CD1c-positive myeloid dendritic cell (primary cell): Measurements from ENCODE around the gene WHRN.

ENCODE experiments used
- DNase-seq: peaks from one replicate; pipeline ENCODE4 v3.0.0-alpha.2; 2016; ENCODE audit errors: extremely low spot score

WHRN gene

DNA sequence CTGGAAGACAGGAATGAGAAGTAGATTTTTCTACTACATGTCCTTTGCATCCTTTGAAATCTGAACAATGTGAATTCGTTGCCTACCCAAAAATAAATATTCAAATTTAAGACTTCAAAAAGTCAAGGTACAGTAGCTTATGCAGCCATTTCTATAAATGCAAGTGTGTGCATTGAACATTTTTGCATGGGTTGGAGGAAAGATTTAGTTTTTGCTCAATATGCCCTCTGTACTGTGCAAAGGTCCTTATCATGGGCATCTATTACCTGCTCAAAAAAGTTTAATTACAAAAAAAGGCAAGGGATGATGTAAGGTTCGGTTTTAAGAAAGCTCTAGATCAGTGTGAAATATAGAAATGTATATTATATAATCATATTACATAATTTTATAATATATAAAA lies 140.1 kb downstream of the WHRN start:
- no peak for DNase-seq

GRCh38 chr9:114364134-114365041 lies 140.9 kb downstream of the WHRN start:
- peak; percentile 73 for DNase-seq

DNA sequence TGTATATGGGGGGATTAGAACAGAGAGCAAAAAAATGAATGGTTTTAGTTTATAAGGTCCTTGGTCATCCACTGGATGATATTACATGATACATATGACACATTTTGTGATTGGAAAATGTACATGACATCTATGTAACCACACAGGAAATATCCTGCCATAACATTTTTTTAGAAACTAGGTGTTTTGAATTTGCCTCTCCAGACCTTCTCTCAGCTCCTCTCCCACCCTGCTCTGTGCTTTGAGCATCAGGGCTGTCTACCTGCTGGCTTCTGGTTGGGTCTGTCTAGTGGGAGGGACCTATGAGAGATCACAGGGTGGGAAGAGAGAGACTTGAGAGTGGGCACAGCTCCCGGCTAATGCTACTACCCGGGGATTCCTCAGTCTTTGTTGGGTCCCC lies 141.8 kb downstream of the WHRN start:
- DNase-seq, result no peak

DNA sequence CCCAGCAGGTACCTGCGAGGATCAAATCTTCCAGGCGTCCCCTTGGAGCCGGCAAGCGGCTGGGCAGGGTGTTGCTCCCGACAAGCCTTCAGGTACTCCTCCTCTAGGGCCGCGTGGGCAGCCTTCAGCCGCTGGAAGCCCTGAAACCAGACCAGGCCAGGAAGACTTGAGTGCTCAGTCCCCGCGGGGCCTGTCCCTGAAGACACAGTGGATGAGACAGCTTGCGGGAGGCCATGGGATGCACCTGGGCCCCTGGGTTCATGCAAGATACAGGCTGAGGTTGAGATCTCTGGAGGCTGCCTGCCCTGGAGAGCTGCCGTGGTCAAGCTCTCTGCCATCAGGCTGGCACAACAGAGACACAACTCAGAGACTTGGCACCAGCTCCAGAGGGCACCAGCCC lies 142.9 kb downstream of the WHRN start:
- DNase-seq, result no peak

GRCh38 chr9:114361542-114361941 lies 143.7 kb downstream of the WHRN start:
- no peak for DNase-seq

- DNase-seq, result no peak
These were observed 145.5 kb downstream of the WHRN start for GRCh38 chr9:114359801-114360200.

GRCh38 chr9:114357911-114358328 lies 147.4 kb downstream of the WHRN start:
- DNase-seq, result no peak

DNA sequence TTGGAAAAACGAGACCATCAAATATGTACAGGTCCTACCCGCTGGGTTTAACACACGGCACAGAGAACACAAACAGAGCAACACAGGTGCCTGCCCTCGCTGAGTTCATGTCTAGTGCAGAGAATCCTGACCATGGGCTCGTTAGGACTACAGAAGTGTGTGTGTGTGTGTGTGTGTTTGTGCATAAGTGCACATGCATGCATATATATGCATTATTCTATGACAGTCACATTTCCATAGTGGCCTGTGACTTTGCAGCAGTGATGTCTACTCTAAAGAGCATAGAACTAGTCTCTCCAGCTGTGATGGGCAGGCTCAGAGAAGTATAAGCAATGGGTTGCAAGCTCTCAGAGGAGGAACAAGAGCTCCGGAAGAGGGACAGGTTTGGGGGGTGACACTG lies 147.9 kb downstream of the WHRN start:
- DNase-seq, result no peak

- no peak for DNase-seq
These were observed 148.5 kb downstream of the WHRN start for GRCh38 chr9:114356792-114357191.

DNA sequence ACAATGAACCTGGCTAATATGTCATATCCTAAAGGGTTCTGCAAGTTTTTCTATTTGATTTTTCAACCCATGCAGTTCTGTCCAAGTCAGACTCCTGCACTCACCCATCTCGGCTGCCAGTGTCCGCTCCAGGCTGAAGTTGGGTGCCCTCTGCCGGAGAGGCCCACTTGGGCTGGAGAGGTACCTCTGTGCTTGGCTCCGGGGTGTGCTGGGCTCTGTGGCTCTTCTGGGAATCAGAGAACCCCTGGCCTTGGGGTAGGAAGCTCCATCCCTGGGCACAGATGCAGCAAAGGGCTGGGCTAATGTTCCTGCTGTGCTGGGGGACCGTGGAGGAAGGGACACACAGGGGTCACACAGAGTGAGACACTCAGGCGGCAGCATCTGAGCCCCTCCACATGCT lies 149.5 kb downstream of the WHRN start:
- no peak for DNase-seq
